Tibial nerve (tissue), 4 donors: ENCODE measurements around the gene RNASE8.

Source experiments
- CTCF ChIP-seq, 5 experiments: fragments of 200-600 bp in 3 of 5; fragments of 450-650 bp in 2 of 5; sonication (generic) in 3 of 5; IDR thresholded peaks; one replicate each; pipeline ENCODE4 v1.5.1; 2016 to 2019; ENCODE audit warnings: antibody characterized with exemption in 5 of 5, mild to moderate bottlenecking in 3 of 5, moderate library complexity in 2 of 5
- EP300 ChIP-seq, 2 donors: sonication (generic); formaldehyde crosslinking; IDR thresholded peaks; one replicate each; pipeline ENCODE4 v1.6.1; 2017; ENCODE audit warnings: antibody characterized with exemption in 2 of 2, mild to moderate bottlenecking in 1 of 2
- POLR2A ChIP-seq, 2 donors: fragments of 450-650 bp; IDR thresholded peaks; one replicate each; pipeline ENCODE4 v1.6.1; 2017; ENCODE audit warnings: antibody characterized with exemption in 2 of 2, mild to moderate bottlenecking in 2 of 2, moderate library complexity in 2 of 2

GRCh38 chr14:21098076-21098891, 40.7 kb downstream of the RNASE8 start, which contains the start of gene ZNF219:
- TF ChIP-seq CTCF (IDR thresholded peaks at IDR 0.05) (peak in 4 of 5 experiments; percentile 9 to 23 (median 18)), POLR2A (IDR thresholded peaks at IDR 0.05) (peak in 1 of 2 donors; percentile 16), EP300 (IDR thresholded peaks at IDR 0.05) (peak in 1 of 2 donors; percentile 50)
